ENCODE measurements around the gene CAMTA1.

Gene CAMTA1

DNA sequence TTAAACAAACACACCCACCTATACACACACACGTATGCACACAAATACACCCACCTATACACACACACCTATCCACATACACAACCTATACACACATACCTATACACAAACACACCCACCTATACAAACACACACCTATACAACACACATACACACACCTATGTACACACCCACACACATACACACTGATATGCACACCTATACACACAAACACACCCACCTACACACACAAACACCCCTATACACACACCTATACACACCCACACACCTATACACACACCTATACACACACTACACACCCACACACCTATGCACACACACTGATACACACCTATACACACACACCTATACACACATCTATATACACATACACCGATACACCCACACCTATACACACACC, 870.1 kb downstream of the CAMTA1 start:
- no peak for DNase-seq

DNA sequence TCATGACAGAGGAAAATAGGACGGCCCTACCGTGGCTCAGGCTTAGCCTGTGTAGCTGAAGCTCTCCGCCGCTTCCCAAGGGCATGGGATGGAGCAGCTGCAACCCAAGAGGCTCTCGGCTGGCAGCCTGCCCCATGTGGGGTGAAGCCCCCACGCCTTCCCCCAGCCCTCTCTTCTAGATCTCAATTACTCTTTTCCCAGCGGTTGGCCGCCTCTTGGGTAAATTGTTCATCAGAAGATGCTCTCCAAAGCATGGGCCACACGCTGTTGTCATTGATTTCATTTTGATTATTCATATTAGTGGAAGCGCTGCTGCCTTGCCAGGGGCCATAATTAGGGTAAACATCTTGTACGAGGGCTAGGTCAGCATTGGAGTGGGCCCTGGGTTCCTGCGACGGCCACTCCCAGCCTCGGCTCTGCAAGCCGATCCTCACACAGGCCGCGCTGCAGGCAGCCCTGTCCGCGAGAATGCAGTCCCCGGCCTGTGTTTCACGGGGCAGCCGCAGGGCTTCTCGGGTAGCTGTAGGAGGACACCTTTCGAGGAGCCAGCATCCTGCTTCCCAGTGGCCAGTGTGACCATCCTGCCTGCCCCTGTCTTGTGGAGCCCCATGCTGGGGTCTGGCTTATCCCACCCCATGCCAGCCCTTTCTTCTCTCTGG, 871.4 kb downstream of the CAMTA1 start:
- no peak for DNase-seq

- no peak for DNase-seq
Observed at GRCh38 chr1:7657287-7658016, 872.2 kb downstream of the CAMTA1 start.

GRCh38 chr1:7658099-7658498, 872.8 kb downstream of the CAMTA1 start:
- no peak for DNase-seq

GRCh38 chr1:7659514-7659913, 874.3 kb downstream of the CAMTA1 start:
- no peak for DNase-seq

DNA sequence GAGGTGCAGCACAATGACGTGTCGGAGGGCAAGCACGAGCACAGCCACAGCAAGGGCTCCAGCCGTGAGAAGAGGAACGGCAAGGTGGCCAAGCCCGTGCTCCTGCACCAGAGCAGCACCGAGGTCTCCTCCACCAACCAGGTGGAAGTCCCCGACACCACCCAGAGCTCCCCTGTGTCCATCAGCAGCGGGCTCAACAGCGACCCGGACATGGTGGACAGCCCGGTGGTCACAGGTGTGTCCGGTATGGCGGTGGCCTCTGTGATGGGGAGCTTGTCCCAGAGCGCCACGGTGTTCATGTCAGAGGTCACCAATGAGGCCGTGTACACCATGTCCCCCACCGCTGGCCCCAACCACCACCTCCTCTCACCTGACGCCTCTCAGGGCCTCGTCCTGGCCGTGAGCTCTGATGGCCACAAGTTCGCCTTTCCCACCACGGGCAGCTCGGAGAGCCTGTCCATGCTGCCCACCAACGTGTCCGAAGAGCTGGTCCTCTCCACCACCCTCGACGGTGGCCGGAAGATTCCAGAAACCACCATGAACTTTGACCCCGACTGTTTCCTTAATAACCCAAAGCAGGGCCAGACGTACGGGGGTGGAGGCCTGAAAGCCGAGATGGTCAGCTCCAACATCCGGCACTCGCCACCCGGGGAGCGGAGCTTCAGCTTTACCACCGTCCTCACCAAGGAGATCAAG, 878.3 kb downstream of the CAMTA1 start:
- no peak for DNase-seq

- no peak for DNase-seq
Observed at GRCh38 chr1:7664147-7664892, 879.1 kb downstream of the CAMTA1 start.

DNA sequence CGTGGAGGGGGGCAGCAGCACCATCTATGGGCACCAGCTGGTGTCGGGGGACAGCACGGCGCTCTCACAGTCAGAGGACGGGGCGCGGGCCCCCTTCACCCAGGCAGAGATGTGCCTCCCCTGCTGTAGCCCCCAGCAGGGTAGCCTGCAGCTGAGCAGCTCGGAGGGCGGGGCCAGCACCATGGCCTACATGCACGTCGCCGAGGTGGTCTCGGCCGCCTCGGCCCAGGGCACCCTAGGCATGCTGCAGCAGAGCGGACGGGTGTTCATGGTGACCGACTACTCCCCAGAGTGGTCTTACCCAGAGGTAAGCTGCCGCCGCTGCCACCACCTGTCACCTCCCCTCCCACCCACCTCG, 879.6 kb downstream of the CAMTA1 start:
- no peak for DNase-seq

GRCh38 chr1:7666249-7666648, 881.0 kb downstream of the CAMTA1 start:
- no peak for DNase-seq

- no peak for DNase-seq
Observed at GRCh38 chr1:7667159-7667558, 881.9 kb downstream of the CAMTA1 start.

GRCh38 chr1:7667625-7668218, 882.5 kb downstream of the CAMTA1 start:
- DNase-seq, result peak; percentile 93

- DNase-seq, result peak; percentile 61 to 67
Observed at GRCh38 chr1:7669559-7670311, 884.5 kb downstream of the CAMTA1 start.

DNA sequence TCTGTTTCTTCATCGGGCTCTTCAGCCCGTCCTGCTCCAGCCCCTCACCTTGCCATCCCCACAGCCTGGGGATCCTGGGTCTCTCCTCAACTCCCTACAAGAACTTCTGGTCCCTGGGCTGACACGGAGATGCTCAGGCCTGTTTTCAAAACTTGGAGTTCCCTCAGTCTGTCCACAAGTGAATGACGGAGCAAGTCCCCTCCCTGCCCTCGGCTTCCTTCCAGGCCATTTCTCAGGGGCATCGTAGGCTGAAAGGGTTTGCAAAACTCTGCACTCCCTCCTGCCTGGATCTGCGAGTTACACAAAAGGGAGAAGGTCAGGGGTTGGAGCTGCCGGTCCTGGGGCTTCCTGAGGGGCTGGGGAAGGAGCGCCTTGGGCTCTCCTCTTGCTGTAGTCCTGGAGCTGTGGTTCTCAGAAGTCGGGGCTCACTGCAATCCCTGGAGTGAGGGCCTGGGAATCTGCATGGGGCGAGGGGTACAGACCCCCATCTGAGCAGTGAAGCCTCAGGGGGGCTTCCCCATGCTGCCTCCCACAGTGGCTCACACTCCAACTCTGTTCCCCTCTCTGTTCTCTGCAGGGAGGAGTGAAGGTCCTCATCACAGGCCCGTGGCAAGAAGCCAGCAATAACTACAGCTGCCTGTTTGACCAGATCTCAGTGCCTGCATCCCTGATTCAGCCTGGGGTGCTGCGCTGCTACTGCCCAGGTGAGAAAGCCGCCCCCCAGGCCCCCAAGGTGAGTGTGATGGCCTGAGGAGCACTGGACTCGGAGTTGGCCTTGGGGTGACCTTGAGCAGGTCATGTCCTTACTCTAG, 885.3 kb downstream of the CAMTA1 start:
- DNase-seq, result no peak

GRCh38 chr1:7671146-7671465, 885.9 kb downstream of the CAMTA1 start:
- DNase-seq, result no peak

GRCh38 chr1:7671676-7672075, 886.4 kb downstream of the CAMTA1 start:
- DNase-seq, result no peak

GRCh38 chr1:7672864-7673263, 887.6 kb downstream of the CAMTA1 start:
- no peak for DNase-seq

DNA sequence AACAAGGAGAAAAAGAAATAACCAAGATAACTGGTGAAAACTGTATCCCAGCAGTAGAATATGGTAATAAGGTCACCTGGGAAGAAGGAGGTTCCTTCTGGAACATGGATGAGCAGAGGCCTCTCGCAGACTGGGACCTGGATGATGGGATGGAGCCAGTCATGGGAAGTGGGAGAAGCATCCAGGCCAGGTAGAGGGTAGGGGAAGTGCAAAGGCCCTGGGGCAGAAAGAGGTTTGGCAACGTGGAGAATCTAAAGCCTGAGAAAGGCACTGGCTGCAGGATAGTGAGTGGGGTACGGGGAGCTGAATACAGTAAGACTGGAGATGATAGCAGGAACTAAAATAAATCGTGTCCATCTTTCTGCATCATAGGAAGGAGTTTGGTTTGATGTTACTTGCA, 889.7 kb downstream of the CAMTA1 start:
- no peak for DNase-seq

DNA sequence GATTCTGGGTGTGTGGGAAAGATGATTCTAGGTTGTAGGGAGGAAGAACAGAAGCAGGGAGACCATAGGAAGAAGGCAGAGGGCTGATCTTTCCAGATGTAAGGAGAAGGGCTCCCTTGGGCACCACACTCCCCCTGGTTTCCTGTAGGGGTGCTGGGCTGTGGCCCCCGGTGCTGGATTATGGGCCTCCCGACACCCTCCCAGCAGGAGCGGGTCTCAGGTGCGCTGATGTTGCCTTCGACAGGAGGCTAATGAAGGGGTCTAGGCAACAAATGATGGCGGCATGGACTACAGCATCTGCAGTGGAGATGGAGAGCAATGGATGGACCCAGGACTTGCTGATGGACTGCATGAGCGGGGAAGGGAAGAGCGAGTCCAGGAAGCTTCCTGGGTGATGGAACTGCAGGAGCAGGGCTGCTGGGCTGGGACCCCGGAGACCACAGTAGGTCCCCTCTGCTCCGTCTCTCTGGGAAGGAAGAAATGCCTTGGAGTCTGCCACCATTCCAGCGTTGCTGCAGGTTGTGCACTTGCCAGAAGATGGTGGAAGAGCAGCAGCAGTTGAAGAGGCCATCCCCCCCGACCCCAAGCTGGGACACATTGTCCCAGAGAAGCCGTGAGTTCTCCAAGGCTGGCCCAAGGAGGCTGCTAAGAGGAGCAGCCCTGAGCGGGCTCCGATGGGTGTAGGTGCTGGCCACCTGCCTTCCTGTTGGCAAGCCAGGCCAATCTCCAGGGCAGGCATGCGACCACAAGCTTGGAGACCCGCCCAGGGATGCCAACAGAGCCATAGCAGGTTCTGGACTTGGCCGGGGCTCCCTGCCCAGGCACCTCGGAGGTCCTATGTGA, 890.4 kb downstream of the CAMTA1 start:
- DNase-seq, result no peak

DNA sequence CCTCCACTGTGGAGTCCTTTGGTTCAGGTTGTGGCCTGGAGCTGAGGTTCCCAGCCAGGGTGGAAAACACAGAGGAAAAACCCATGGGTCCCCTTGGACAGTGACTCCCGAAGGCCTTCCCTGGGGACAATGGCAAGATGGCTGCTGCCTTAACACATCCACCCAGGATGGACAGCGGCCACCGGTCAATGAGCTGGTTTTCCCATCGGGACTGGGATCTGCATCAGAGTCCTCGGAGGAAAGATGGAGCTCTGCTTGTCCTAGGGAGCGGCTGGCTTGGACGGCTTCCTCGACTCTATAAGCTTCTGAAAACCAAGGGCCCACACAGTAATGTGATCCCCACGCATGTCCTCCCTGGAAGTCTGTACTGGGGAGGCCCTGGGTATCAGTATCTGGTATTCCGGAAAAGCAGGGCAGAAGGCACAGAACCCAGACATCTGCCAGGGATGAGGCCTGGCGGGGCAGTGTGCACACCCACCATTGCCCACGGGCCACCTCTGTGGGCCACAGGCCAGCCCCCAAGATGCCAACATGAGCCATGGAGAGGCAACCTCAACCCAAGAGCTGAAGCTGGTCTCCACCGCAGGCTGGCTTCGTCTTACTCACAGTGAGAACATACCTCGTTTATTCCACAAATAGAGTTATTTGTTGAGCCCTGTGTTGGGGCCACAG, 891.2 kb downstream of the CAMTA1 start:
- DNase-seq, result no peak

- no peak for DNase-seq
Observed at GRCh38 chr1:7677111-7677510, 891.9 kb downstream of the CAMTA1 start.
